Cardiac muscle cell (in vitro differentiated cells and primary cell): ENCODE data around the gene USP7. TPM values are rescaled to one million over a fixed set of nuclear protein-coding genes. Genes with fewer than 3 reads are reported as not detected.

Source experiments
- DNase-seq, 2 donors: peaks; one replicate each; pipeline versions ENCODE4 v3.0.0 to v3.0.0-alpha.2; 2010 to 2017; ENCODE audit warnings: low read depth in 1 of 2, low spot score in 1 of 2
- H3K27ac ChIP-seq: fragments of 200-600 bp; sonication (generic); 2 replicates; pipeline ENCODE4 v1.5.1; 2016
- H3K27me3 ChIP-seq: fragments of 200-600 bp; sonication (generic); 2 replicates; pipeline ENCODE4 v1.6.0; 2016; ENCODE audit warnings: control low read depth
- H3K36me3 ChIP-seq: fragments of 200-600 bp; sonication (generic); 2 replicates; pipeline ENCODE4 v1.5.1; 2016; ENCODE audit warnings: control low read depth
- H3K4me1 ChIP-seq: fragments of 200-600 bp; sonication (generic); 2 replicates; pipeline ENCODE4 v1.8.1; 2017; ENCODE audit warnings: low read depth, mild to moderate bottlenecking, mixed run types
- H3K4me3 ChIP-seq: fragments of 200-600 bp; sonication (generic); 2 replicates; pipeline ENCODE4 v1.5.1; 2016; ENCODE audit warnings: mild to moderate bottlenecking
- H3K9me3 ChIP-seq: fragments of 200-600 bp; sonication (generic); 2 replicates; pipeline ENCODE4 v1.5.1; 2017; ENCODE audit warnings: low read depth, mild to moderate bottlenecking, control low read depth
- CTCF ChIP-seq: IDR thresholded peaks from 2 replicates; pipeline ENCODE4 v1.5.1; 2012; ENCODE audit warnings: low read depth, mild to moderate bottlenecking, low read length
- polyA plus RNA-seq: library from polyadenylated mRNA; unstranded; fragments of >200 nt; fragmentation: Nextera tagmentation; extraction: Ambion mirVana; gene quantifications from 2 replicates; pipeline ENCODE4 v1.2.1, GENCODE V29; 2016
- total RNA-seq: library from RNA; depleted of rRNA; stranded (reverse); fragments of >200 nt; gene quantifications from 2 replicates; pipeline ENCODE4 v1.2.3, GENCODE V29; 2016

Gene USP7
- total and polyA plus RNA-seq, 2 experiments from 2014 or later: 45.1 to 77.0 TPM

GRCh38 chr16:8888951-8889892 is 74.5 kb downstream of the USP7 start:
- peaks cover 21% of the 10 kb centered on the region for H3K36me3 ChIP-seq
- H3K27me3 ChIP-seq: no peaks in the 10 kb centered on the region
- TF ChIP-seq CTCF: no peak
- DNase-seq: no peak
- no peak overlapping the region for H3K27ac ChIP-seq
- no peak overlapping the region for H3K4me3 ChIP-seq
- H3K4me1 ChIP-seq: no peaks in the 10 kb centered on the region
- no peaks in the 10 kb centered on the region for H3K9me3 ChIP-seq

DNA sequence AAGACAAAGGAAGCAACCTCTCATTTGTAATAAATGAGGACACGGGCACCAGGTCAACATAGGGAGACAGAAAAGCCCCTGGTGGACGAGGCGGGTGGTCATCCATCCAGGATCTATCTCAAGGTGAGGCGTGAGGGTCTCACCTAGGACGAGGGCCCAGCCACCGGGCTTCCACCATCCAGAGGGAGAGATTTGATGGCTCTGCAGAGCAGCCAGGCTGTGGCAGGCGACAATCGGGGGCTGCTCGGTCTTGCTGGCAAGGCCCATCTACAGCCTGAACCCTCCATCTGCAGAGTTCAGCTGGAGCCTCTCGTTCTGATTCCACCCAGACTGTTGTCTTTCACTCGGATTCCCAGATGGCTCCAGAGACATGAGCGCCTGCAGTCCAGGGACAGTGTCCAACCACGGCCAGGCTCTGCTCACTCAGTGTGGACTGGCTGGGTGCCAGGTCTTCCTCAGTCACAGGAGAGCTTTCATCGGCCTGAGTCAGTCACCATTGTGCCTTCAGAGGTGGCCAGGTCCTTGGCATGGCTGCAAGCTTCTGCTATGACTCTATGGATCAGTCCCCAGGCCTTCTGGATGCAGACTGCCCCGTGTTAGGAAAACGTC is 75.7 kb downstream of the USP7 start:
- no peaks in the 10 kb centered on the region for H3K9me3 ChIP-seq
- no peaks in the 10 kb centered on the region for H3K4me1 ChIP-seq
- peak overlapping the region; percentile 13 for H3K27ac ChIP-seq
- no peak for TF ChIP-seq CTCF
- DNase-seq: peak in 1 of 2 donors; percentile 44
- H3K4me3 ChIP-seq: no peak overlapping the region
- no peaks in the 10 kb centered on the region for H3K27me3 ChIP-seq
- peaks cover 10% of the 10 kb centered on the region for H3K36me3 ChIP-seq

DNA sequence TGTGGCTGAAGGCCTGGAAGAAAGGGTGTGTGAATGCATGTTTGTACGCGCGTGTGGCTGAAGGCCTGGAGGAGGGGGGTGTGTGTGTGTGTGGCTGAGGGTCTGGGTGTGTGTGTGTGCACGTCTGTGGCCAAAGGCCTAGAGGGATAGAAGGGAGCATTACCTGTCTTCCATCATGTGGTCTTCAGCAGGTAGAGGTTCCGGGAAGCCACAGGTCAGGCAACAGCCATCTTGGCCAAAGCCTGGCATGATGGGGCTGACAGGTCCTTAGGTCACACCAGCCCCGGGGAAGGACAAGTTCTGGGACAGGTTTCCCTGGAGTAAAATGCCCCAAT is 76.3 kb downstream of the USP7 start:
- H3K27me3 ChIP-seq: no peaks in the 10 kb centered on the region
- no peak for TF ChIP-seq CTCF
- no peaks in the 10 kb centered on the region for H3K9me3 ChIP-seq
- H3K27ac ChIP-seq: peak overlapping the region; percentile 13
- H3K4me3 ChIP-seq: no peak overlapping the region
- DNase-seq: no peak
- peaks cover 9% of the 10 kb centered on the region for H3K36me3 ChIP-seq
- H3K4me1 ChIP-seq: no peaks in the 10 kb centered on the region

- Histone ChIP-seq H3K9me3 (no peaks in the 10 kb centered on the region), H3K27me3 (no peaks in the 10 kb centered on the region), H3K36me3 (peaks cover 9% of the 10 kb centered on the region), H3K27ac (no peak overlapping the region), H3K4me1 (no peaks in the 10 kb centered on the region), H3K4me3 (no peak overlapping the region)
- no peak for DNase-seq
- no peak for TF ChIP-seq CTCF
Observed at GRCh38 chr16:8886593-8887430, 76.9 kb downstream of the USP7 start.

- no peaks in the 10 kb centered on the region for H3K4me1 ChIP-seq
- no peak overlapping the region for H3K4me3 ChIP-seq
- no peaks in the 10 kb centered on the region for H3K27me3 ChIP-seq
- no peaks in the 10 kb centered on the region for H3K9me3 ChIP-seq
- H3K27ac ChIP-seq: no peak overlapping the region
- DNase-seq: peak; percentile 37 to 52
- peaks cover 5% of the 10 kb centered on the region for H3K36me3 ChIP-seq
- peak; percentile 8 for TF ChIP-seq CTCF
Observed at GRCh38 chr16:8885674-8886592, 77.8 kb downstream of the USP7 start.
